IMR-90 (cell line): ENCODE measurements around the gene EFEMP1.

Experiments
- ELK1 ChIP-seq: fragments of 150-350 bp; IDR thresholded peaks from 2 replicates; pipeline ENCODE4 v1.6.1; 2016; ENCODE audit warnings: low read depth, mild to moderate bottlenecking, low read length, moderate library complexity, borderline replicate concordance
- MAZ ChIP-seq: IDR thresholded peaks from 2 replicates; pipeline ENCODE4 v1.6.1; 2012; ENCODE audit warnings: low read depth, mild to moderate bottlenecking, low read length, improper control_type of control experiment, moderate library complexity, borderline replicate concordance
- POLR2A ChIP-seq: IDR thresholded peaks from 2 replicates; pipeline ENCODE4 v1.6.1; 2012; ENCODE audit warnings: mild to moderate bottlenecking, low read depth, low read length

GRCh38 chr2:55861733-55862132, 61.8 kb downstream of the EFEMP1 start:
- TF ChIP-seq ELK1 (no peak), MAZ (no peak), POLR2A (no peak; the same call in 1 of the 2 replicates)
